ENCODE data around the gene GPR132. TPM values are rescaled to one million over a fixed set of nuclear protein-coding genes. Genes with fewer than 3 reads are reported as not detected.

GPR132 gene
- total RNA-seq, 2 donors from 2014 or later, result 0.67 to 1.2 TPM

- Histone ChIP-seq H3K4me3 (no peak overlapping the region), H3K4me1 (peaks cover 0 to 18% of the 10 kb centered on the region in 2 donors), H3K9me3 (no peaks in the 10 kb centered on the region), H3K36me3 (no peaks in the 10 kb centered on the region), H3K27me3 (no peaks in the 10 kb centered on the region), H3K27ac (no peak overlapping the region)
- TF ChIP-seq CTCF (IDR thresholded peaks at IDR 0.05), result no peak
- DNase-seq (ENCODE audit: low spot score), result no peak
These were observed 5.5 kb upstream of the GPR132 start for GRCh38 chr14:105070760-105071137.

- H3K9me3 ChIP-seq, result no peaks in the 10 kb centered on the region
- peaks cover 0 to 16% of the 10 kb centered on the region in 2 donors for H3K4me1 ChIP-seq
- TF ChIP-seq CTCF (IDR thresholded peaks at IDR 0.05), result no peak
- peak overlapping the region in 1 of 2 donors; percentile 12 for H3K27ac ChIP-seq
- H3K27me3 ChIP-seq, result no peaks in the 10 kb centered on the region
- H3K4me3 ChIP-seq, result no peak overlapping the region
- H3K36me3 ChIP-seq, result no peaks in the 10 kb centered on the region
- no peak for DNase-seq (ENCODE audit: low spot score)
These were observed 4.9 kb upstream of the GPR132 start for GRCh38 chr14:105069871-105070759.

GRCh38 chr14:105069522-105069870, 4.3 kb upstream of the GPR132 start:
- peaks cover 0 to 11% of the 10 kb centered on the region in 2 donors for H3K4me1 ChIP-seq
- H3K4me3 ChIP-seq, result no peak overlapping the region
- H3K27me3 ChIP-seq, result no peaks in the 10 kb centered on the region
- no peaks in the 10 kb centered on the region for H3K36me3 ChIP-seq
- no peak for TF ChIP-seq CTCF (IDR thresholded peaks at IDR 0.05)
- H3K27ac ChIP-seq, result no peak overlapping the region
- no peak for DNase-seq (ENCODE audit: low spot score)
- no peaks in the 10 kb centered on the region for H3K9me3 ChIP-seq

GRCh38 chr14:105068818-105069217, 3.6 kb upstream of the GPR132 start:
- DNase-seq (ENCODE audit: low spot score), result no peak
- no peaks in the 10 kb centered on the region for H3K9me3 ChIP-seq
- no peak overlapping the region for H3K4me3 ChIP-seq
- peaks cover 0 to 12% of the 10 kb centered on the region in 2 donors for H3K4me1 ChIP-seq
- no peaks in the 10 kb centered on the region for H3K36me3 ChIP-seq
- no peak overlapping the region for H3K27ac ChIP-seq
- TF ChIP-seq CTCF (IDR thresholded peaks at IDR 0.05), result no peak
- no peaks in the 10 kb centered on the region for H3K27me3 ChIP-seq

GRCh38 chr14:105067969-105068301, 2.7 kb upstream of the GPR132 start:
- no peak overlapping the region for H3K4me3 ChIP-seq
- TF ChIP-seq CTCF (IDR thresholded peaks at IDR 0.05), result no peak
- DNase-seq (ENCODE audit: low spot score), result no peak

More at GRCh38 chr14:105067969-105068301, 2.7 kb upstream of the GPR132 start:
- no peaks in the 10 kb centered on the region for H3K36me3 ChIP-seq
- peaks cover 0 to 21% of the 10 kb centered on the region in 2 donors for H3K4me1 ChIP-seq
- H3K9me3 ChIP-seq, result no peaks in the 10 kb centered on the region
- no peak overlapping the region for H3K27ac ChIP-seq
- no peaks in the 10 kb centered on the region for H3K27me3 ChIP-seq
